HEK293 (cell line): ENCODE data around the gene CAV1.
A peak's percentile ranks its signal among the peaks of the same experiment; 100 is the strongest.

Experiments used
- BCL11B ChIP-seq: fragments of 450-650 bp; formaldehyde crosslinking; IDR thresholded peaks from 2 replicates; pipeline ENCODE4 v1.5.1; 2016; ENCODE audit warnings: low read depth, missing biosample characterization, missing genetic modification characterization
- EGR2 ChIP-seq: fragments of 450-650 bp; formaldehyde crosslinking; IDR thresholded peaks from 2 replicates; pipeline ENCODE4 v1.5.1; 2016; ENCODE audit warnings: low read depth, missing biosample characterization, missing genetic modification characterization
- GLIS1 ChIP-seq: fragments of 450-650 bp; formaldehyde crosslinking; IDR thresholded peaks from 2 replicates; pipeline ENCODE4 v1.5.1; 2016; ENCODE audit warnings: missing biosample characterization, missing genetic modification characterization
- GLIS2 ChIP-seq: fragments of 450-650 bp; formaldehyde crosslinking; IDR thresholded peaks from 2 replicates; pipeline ENCODE4 v1.5.1; 2016; ENCODE audit warnings: missing biosample characterization, missing genetic modification characterization
- KLF16 ChIP-seq: fragments of 450-650 bp; formaldehyde crosslinking; IDR thresholded peaks from 2 replicates; pipeline ENCODE4 v1.5.1; 2017; ENCODE audit warnings: missing biosample characterization, missing genetic modification characterization
- TCF7L2 ChIP-seq: IDR thresholded peaks from 2 replicates; pipeline ENCODE4 v1.6.1; 2011; ENCODE audit warnings: low read depth, mild to moderate bottlenecking, inconsistent platforms, low read length, moderate library complexity, borderline replicate concordance
- ZNF112 ChIP-seq: fragments of 450-650 bp; formaldehyde crosslinking; IDR thresholded peaks from 2 replicates; pipeline ENCODE4 v1.5.0; 2017; ENCODE audit warnings: missing biosample characterization, missing genetic modification characterization
- ZNF121 ChIP-seq: fragments of 450-650 bp; formaldehyde crosslinking; IDR thresholded peaks from 2 replicates; pipeline ENCODE4 v1.5.1; 2016; ENCODE audit warnings: missing biosample characterization, missing genetic modification characterization
- ZNF146 ChIP-seq: fragments of 450-650 bp; formaldehyde crosslinking; IDR thresholded peaks from 2 replicates; pipeline ENCODE4 v1.5.1; 2016; ENCODE audit warnings: missing biosample characterization, missing genetic modification characterization
- ZNF184 ChIP-seq: fragments of 450-650 bp; IDR thresholded peaks from 2 replicates; pipeline ENCODE4 v1.5.1; 2018; ENCODE audit warnings: missing biosample characterization, mild to moderate bottlenecking, missing genetic modification characterization
- ZNF211 ChIP-seq: fragments of 450-650 bp; formaldehyde crosslinking; IDR thresholded peaks from 2 replicates; pipeline ENCODE4 v1.5.1; 2016; ENCODE audit warnings: low read depth, missing biosample characterization, missing genetic modification characterization
- ZNF214 ChIP-seq: fragments of 450-650 bp; formaldehyde crosslinking; IDR thresholded peaks from 2 replicates; pipeline ENCODE4 v1.5.1; 2017; ENCODE audit warnings: missing biosample characterization, mild to moderate bottlenecking, missing genetic modification characterization, borderline replicate concordance
- ZNF223 ChIP-seq: fragments of 450-650 bp; formaldehyde crosslinking; IDR thresholded peaks from 2 replicates; pipeline ENCODE4 v1.5.1; 2016; ENCODE audit warnings: missing biosample characterization, missing genetic modification characterization
- ZNF266 ChIP-seq: fragments of 450-650 bp; formaldehyde crosslinking; IDR thresholded peaks from 2 replicates; pipeline ENCODE4 v1.5.1; 2016; ENCODE audit warnings: missing biosample characterization, missing genetic modification characterization, low read depth
- ZNF274 ChIP-seq, 2 experiments: fragments of 200-500 bp in 1 of 2; fragments of 450-650 bp in 1 of 2; sonication (Bioruptor generic) in 1 of 2; formaldehyde crosslinking in 1 of 2; IDR thresholded peaks; 2 replicates each; pipeline versions ENCODE4 v1.5.1 to v1.6.1; 2014 to 2016; ENCODE audit warnings: borderline replicate concordance in 1 of 2, inconsistent platforms in 1 of 2, low read length in 1 of 2, missing biosample characterization in 1 of 2, missing genetic modification characterization in 1 of 2
- ZNF324 ChIP-seq: fragments of 450-650 bp; formaldehyde crosslinking; IDR thresholded peaks from 2 replicates; pipeline ENCODE4 v1.5.1; 2016; ENCODE audit warnings: missing biosample characterization, missing genetic modification characterization
- ZNF514 ChIP-seq: fragments of 450-650 bp; formaldehyde crosslinking; IDR thresholded peaks from 2 replicates; pipeline ENCODE4 v1.5.1; 2016; ENCODE audit warnings: missing biosample characterization, missing genetic modification characterization
- ZNF530 ChIP-seq: fragments of 450-650 bp; formaldehyde crosslinking; IDR thresholded peaks from 2 replicates; pipeline ENCODE4 v1.5.1; 2016; ENCODE audit warnings: low read depth, missing biosample characterization, missing genetic modification characterization
- ZNF658 ChIP-seq: fragments of 450-650 bp; formaldehyde crosslinking; IDR thresholded peaks from 2 replicates; pipeline ENCODE4; 2016; ENCODE audit warnings: missing biosample characterization, missing genetic modification characterization
- ZNF707 ChIP-seq: fragments of 450-650 bp; formaldehyde crosslinking; IDR thresholded peaks from 2 replicates; pipeline ENCODE4 v1.5.1; 2016; ENCODE audit warnings: missing biosample characterization, missing genetic modification characterization
- ZNF830 ChIP-seq: fragments of 450-650 bp; IDR thresholded peaks from 2 replicates; pipeline ENCODE4 v1.5.0; 2018; ENCODE audit warnings: missing biosample characterization, missing genetic modification characterization, low read depth, mild to moderate bottlenecking, moderate library complexity
- TF ChIP-seq, protein P1 (sequence below): fragments of 450-650 bp; IDR thresholded peaks from 2 replicates; pipeline ENCODE4 v1.5.1; 2018; ENCODE audit warnings: missing biosample characterization, mild to moderate bottlenecking, missing genetic modification characterization
- TF ChIP-seq, protein P2 (sequence below): fragments of 450-650 bp; formaldehyde crosslinking; IDR thresholded peaks from 2 replicates; pipeline ENCODE4 v1.5.1; 2016; ENCODE audit warnings: missing biosample characterization, missing genetic modification characterization
- TF ChIP-seq, protein P3 (sequence below): fragments of 450-650 bp; formaldehyde crosslinking; conservative IDR thresholded peaks from 2 replicates; pipeline ENCODE4 v1.5.1; 2016; ENCODE audit warnings: low read depth, missing biosample characterization, missing genetic modification characterization
- TF ChIP-seq, protein P4 (sequence below): fragments of 450-650 bp; IDR thresholded peaks from 2 replicates; pipeline ENCODE4 v1.5.1; 2018; ENCODE audit warnings: missing biosample characterization, missing genetic modification characterization
- TF ChIP-seq, protein P5 (sequence below): fragments of 450-650 bp; formaldehyde crosslinking; IDR thresholded peaks from 2 replicates; pipeline ENCODE4 v1.5.1; 2016; ENCODE audit warnings: missing biosample characterization, missing genetic modification characterization, borderline replicate concordance
- TF ChIP-seq, protein P6 (sequence below): fragments of 450-650 bp; formaldehyde crosslinking; IDR thresholded peaks from 2 replicates; pipeline ENCODE4 v1.5.1; 2016; ENCODE audit warnings: missing biosample characterization, missing genetic modification characterization

CAV1 gene

GRCh38 chr7:116560021-116560970 lies 35.5 kb downstream of the CAV1 start (continued):
- TF ChIP-seq, protein P1, sequence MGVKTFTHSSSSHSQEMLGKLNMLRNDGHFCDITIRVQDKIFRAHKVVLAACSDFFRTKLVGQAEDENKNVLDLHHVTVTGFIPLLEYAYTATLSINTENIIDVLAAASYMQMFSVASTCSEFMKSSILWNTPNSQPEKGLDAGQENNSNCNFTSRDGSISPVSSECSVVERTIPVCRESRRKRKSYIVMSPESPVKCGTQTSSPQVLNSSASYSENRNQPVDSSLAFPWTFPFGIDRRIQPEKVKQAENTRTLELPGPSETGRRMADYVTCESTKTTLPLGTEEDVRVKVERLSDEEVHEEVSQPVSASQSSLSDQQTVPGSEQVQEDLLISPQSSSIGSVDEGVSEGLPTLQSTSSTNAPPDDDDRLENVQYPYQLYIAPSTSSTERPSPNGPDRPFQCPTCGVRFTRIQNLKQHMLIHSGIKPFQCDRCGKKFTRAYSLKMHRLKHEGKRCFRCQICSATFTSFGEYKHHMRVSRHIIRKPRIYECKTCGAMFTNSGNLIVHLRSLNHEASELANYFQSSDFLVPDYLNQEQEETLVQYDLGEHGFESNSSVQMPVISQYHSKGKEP (tag by site-specific recombination): peak; percentile 48
- TF ChIP-seq ZNF146 (tag by site-specific recombination) (no peak), ZNF121 (no peak), GLIS1 (tag by site-specific recombination) (peak; percentile 31; the same call in 1 of the 2 replicates), ZNF223 (tag by site-specific recombination) (no peak), BCL11B (tag by site-specific recombination) (no peak), ZNF214 (tag by site-specific recombination) (no peak), ZNF324 (0 out of 2 replicates have a peak, but pooled peaks have one; percentile 25), ZNF707 (tag by site-specific recombination) (no peak), ZNF184 (0 out of 2 replicates have a peak, but pooled peaks have one; percentile 50), ZNF830 (tag by site-specific recombination) (no peak), ZNF211 (tag by site-specific recombination) (no peak), TCF7L2 (no peak), ZNF112 (tag by site-specific recombination) (no peak), ZNF274 (IDR thresholded peaks at IDR 0.05; ENCODE audit: low read length) (no peak), ZNF274 (tag by site-specific recombination; IDR thresholded peaks at IDR 0.05; ENCODE audit: borderline replicate concordance) (no peak), EGR2 (no peak), ZNF514 (no peak), ZNF658 (tag by site-specific recombination) (no peak), GLIS2 (tag by site-specific recombination) (no peak), ZNF530 (tag by site-specific recombination) (no peak), KLF16 (tag by site-specific recombination) (no peak; the same call in 1 of the 2 replicates), ZNF266 (tag by site-specific recombination) (no peak)
- TF ChIP-seq, protein P2, sequence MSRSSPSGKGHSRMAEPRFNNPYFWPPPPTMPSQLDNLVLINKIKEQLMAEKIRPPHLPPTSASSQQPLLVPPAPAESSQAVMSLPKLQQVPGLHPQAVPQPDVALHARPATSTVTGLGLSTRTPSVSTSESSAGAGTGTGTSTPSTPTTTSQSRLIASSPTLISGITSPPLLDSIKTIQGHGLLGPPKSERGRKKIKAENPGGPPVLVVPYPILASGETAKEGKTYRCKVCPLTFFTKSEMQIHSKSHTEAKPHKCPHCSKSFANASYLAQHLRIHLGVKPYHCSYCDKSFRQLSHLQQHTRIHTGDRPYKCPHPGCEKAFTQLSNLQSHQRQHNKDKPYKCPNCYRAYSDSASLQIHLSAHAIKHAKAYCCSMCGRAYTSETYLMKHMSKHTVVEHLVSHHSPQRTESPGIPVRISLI: no peak
- TF ChIP-seq, protein P3, sequence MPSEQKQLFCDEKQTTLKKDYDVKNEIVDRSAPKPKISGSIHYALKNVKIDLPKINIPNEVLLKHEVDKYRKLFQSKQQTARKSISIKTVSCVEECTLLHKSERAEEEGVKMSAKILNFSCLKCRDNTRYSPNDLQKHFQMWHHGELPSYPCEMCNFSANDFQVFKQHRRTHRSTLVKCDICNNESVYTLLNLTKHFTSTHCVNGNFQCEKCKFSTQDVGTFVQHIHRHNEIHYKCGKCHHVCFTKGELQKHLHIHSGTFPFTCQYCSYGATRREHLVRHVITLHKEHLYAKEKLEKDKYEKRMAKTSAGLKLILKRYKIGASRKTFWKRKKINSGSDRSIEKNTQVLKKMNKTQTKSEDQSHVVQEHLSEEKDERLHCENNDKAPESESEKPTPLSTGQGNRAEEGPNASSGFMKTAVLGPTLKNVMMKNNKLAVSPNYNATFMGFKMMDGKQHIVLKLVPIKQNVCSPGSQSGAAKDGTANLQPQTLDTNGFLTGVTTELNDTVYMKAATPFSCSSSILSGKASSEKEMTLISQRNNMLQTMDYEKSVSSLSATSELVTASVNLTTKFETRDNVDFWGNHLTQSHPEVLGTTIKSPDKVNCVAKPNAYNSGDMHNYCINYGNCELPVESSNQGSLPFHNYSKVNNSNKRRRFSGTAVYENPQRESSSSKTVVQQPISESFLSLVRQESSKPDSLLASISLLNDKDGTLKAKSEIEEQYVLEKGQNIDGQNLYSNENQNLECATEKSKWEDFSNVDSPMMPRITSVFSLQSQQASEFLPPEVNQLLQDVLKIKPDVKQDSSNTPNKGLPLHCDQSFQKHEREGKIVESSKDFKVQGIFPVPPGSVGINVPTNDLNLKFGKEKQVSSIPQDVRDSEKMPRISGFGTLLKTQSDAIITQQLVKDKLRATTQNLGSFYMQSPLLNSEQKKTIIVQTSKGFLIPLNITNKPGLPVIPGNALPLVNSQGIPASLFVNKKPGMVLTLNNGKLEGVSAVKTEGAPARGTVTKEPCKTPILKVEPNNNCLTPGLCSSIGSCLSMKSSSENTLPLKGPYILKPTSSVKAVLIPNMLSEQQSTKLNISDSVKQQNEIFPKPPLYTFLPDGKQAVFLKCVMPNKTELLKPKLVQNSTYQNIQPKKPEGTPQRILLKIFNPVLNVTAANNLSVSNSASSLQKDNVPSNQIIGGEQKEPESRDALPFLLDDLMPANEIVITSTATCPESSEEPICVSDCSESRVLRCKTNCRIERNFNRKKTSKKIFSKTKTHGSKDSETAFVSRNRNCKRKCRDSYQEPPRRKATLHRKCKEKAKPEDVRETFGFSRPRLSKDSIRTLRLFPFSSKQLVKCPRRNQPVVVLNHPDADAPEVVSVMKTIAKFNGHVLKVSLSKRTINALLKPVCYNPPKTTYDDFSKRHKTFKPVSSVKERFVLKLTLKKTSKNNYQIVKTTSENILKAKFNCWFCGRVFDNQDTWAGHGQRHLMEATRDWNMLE (tag by site-specific recombination): no peak
- TF ChIP-seq, protein P4, sequence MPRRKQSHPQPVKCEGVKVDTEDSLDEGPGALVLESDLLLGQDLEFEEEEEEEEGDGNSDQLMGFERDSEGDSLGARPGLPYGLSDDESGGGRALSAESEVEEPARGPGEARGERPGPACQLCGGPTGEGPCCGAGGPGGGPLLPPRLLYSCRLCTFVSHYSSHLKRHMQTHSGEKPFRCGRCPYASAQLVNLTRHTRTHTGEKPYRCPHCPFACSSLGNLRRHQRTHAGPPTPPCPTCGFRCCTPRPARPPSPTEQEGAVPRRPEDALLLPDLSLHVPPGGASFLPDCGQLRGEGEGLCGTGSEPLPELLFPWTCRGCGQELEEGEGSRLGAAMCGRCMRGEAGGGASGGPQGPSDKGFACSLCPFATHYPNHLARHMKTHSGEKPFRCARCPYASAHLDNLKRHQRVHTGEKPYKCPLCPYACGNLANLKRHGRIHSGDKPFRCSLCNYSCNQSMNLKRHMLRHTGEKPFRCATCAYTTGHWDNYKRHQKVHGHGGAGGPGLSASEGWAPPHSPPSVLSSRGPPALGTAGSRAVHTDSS (tag by site-specific recombination): no peak
- TF ChIP-seq, protein P5, sequence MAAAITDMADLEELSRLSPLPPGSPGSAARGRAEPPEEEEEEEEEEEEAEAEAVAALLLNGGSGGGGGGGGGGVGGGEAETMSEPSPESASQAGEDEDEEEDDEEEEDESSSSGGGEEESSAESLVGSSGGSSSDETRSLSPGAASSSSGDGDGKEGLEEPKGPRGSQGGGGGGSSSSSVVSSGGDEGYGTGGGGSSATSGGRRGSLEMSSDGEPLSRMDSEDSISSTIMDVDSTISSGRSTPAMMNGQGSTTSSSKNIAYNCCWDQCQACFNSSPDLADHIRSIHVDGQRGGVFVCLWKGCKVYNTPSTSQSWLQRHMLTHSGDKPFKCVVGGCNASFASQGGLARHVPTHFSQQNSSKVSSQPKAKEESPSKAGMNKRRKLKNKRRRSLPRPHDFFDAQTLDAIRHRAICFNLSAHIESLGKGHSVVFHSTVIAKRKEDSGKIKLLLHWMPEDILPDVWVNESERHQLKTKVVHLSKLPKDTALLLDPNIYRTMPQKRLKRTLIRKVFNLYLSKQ: no peak
- TF ChIP-seq, protein P6, sequence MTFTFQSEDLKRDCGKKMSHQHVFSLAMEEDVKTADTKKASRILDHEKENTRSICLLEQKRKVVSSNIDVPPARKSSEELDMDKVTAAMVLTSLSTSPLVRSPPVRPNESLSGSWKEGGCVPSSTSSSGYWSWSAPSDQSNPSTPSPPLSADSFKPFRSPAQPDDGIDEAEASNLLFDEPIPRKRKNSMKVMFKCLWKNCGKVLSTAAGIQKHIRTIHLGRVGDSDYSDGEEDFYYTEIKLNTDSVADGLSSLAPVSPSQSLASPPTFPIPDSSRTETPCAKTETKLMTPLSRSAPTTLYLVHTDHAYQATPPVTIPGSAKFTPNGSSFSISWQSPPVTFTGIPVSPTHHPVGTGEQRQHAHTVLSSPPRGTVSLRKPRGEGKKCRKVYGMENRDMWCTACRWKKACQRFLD (tag by site-specific recombination): no peak
